HG03565 (cell line): ENCODE data around the gene MOGAT1.

ENCODE experiments used
- ATAC-seq: cut with Tn5 transposase; IDR thresholded peaks from one replicate; pipeline ENCODE4 v1.9.1; 2021; ENCODE audit warnings: mild to moderate bottlenecking, moderate library complexity; ENCODE audit not compliant: unreplicated experiment

The MOGAT1 gene, protein sequence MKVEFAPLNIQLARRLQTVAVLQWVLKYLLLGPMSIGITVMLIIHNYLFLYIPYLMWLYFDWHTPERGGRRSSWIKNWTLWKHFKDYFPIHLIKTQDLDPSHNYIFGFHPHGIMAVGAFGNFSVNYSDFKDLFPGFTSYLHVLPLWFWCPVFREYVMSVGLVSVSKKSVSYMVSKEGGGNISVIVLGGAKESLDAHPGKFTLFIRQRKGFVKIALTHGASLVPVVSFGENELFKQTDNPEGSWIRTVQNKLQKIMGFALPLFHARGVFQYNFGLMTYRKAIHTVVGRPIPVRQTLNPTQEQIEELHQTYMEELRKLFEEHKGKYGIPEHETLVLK

GRCh38 chr2:222671259-222672067 is at the start of gene MOGAT1:
MOGAT1 (plus strand) TSS chr2:222671658; CDS start chr2:222671786, 128 bp downstream.
- ATAC-seq: no peak

DNA sequence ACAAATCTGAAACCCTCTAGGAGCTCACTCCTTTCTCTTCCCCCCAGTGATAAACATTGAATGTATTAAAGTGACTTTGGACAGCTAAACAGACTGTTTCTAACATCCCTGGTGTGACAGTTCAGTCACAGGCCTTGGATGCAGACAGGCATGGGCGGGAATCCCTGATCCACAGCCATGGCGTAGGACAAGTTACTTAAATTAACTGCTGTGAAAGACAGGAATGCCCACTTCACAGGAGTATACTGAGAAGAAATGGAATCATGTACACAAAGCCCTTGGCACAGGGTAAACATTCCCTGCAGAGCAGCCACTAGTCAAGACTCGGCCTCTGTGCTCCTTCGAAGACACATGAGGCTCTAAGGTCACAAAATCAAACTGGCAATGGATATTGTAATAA is 49.6 kb upstream of the MOGAT1 start:
- ATAC-seq: no peak

- no peak for ATAC-seq
These were observed 48.5 kb upstream of the MOGAT1 start for GRCh38 chr2:222622910-222623309.

DNA sequence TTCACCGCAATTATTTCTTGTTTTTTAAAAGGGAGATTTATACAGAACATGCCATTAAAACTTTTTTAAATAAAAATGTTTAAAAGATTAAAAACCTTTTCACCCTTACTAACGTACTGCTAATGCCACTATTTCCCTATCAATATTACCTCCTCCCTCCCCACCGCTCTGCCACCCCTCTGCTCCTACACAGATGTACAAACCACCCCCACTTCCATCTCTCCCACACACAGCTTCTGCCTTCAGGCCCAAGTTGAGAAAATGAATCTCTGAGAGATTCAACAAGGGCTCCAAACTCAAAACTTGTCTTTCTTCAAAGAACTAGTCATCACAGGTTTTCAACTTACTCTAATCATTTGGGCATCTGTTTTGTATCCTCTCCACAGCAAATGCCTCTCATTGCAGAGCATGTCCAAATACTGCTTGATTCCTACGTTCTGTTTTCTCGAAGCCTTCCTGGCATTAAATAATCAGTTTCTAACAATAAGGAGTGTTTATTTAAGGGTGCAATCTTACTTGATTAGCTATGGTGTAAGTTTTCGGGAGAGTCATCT is 47.6 kb upstream of the MOGAT1 start:
- no peak for ATAC-seq

GRCh38 chr2:222627764-222628163 is 43.7 kb upstream of the MOGAT1 start:
- no peak for ATAC-seq

- no peak for ATAC-seq
These were observed 36.2 kb upstream of the MOGAT1 start for GRCh38 chr2:222635295-222635694.

- no peak for ATAC-seq
These were observed 34.4 kb upstream of the MOGAT1 start for GRCh38 chr2:222637067-222637466.

- ATAC-seq: no peak
These were observed 30.1 kb upstream of the MOGAT1 start for GRCh38 chr2:222641336-222641735.

DNA sequence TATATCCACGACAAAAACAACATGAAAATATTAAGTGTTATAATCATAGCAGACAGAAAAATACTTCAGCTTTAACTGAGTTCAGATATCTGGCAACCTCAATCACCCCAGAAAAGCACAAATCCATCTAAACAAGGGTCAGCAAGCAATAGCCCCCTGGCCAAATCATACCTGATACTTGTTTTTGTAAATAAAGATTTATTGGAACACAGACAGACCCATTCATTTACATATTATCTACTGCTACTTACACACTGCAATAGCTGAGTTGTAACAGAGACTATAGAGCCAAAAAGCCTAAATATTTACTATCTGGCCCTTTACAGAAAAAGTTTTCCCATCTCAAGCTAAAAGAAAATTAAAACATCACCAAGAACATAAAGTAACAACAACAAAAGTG is 28.3 kb upstream of the MOGAT1 start:
- no peak for ATAC-seq

DNA sequence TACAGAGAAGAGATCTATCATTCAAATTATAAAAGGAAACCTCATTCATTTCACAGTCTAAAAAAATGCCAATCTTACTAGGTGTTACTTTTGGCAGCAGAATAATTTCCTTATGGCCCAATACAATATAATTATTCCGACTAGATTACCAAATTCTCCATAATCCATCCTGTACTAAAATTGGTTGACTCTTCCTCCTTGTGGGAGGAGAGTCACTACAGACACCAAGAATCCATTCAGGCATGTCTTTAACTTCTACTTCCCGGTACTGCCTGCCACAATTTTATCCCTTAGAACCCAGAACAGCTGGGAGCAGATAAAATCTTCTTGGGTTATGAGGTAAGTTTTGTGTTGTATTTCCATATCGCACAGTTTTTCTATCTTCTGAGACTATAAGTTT is 25.4 kb upstream of the MOGAT1 start:
- ATAC-seq: no peak

DNA sequence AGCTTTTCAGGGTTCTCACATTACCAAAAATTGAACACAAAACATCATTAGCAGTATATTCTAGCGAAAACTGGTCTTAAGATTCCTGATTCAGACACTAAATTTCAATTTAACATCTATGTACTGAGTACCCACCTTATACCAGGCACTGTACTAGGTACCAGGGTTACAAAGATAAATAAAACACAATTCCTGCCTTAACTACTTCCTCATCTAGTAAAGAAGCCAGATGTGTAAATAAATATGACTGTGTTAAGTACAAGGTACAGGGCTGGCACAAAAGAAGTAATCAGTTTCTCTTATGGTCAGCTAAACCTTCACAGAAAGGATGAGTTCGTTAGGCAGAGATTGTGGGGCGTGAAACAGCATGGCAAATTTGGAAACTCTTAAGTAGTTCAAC is 21.7 kb upstream of the MOGAT1 start:
- no peak for ATAC-seq

GRCh38 chr2:222651718-222652418 is 19.6 kb upstream of the MOGAT1 start:
- ATAC-seq: no peak

- ATAC-seq: no peak
These were observed 18.8 kb upstream of the MOGAT1 start for GRCh38 chr2:222652491-222653255.

DNA sequence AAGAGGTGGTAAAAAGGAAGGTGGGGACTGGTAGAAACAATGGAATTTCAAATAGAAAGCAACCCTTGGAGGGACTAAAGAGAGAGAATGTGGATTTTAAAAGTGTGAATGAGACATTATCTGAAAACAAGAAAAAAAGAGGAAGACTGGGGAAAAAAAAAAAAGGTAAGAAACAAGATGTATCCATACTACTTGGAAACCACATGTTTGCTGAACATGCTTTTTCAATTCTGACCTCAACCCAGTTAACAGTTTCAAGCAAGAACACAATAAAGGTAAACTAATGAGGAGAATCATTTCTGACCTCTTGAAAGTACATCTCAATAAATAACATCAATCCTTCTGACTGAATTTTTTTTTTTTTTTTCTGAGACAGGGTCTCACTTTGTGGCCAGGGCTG is 18.2 kb upstream of the MOGAT1 start:
- ATAC-seq: no peak

- ATAC-seq: peak; percentile 90
These were observed 15.5 kb upstream of the MOGAT1 start, which contains the start of gene FARSB for GRCh38 chr2:222655787-222656525. FARSB (minus strand) TSS chr2:222656092; CDS start chr2:222656073, 19 bp downstream.

- peak; percentile 10 for ATAC-seq
These were observed 14.7 kb upstream of the MOGAT1 start for GRCh38 chr2:222656526-222657446.

GRCh38 chr2:222663479-222663878 is 8.0 kb upstream of the MOGAT1 start:
- no peak for ATAC-seq

GRCh38 chr2:222668494-222669154 is 2.8 kb upstream of the MOGAT1 start:
- no peak for ATAC-seq
